Measurements from ENCODE around the gene NPIPB6. TPM values are rescaled to one million over a fixed set of nuclear protein-coding genes. Genes with fewer than 3 reads are reported as not detected.

Gene NPIPB6
- total RNA-seq, 1 donor = 2.9 TPM

DNA sequence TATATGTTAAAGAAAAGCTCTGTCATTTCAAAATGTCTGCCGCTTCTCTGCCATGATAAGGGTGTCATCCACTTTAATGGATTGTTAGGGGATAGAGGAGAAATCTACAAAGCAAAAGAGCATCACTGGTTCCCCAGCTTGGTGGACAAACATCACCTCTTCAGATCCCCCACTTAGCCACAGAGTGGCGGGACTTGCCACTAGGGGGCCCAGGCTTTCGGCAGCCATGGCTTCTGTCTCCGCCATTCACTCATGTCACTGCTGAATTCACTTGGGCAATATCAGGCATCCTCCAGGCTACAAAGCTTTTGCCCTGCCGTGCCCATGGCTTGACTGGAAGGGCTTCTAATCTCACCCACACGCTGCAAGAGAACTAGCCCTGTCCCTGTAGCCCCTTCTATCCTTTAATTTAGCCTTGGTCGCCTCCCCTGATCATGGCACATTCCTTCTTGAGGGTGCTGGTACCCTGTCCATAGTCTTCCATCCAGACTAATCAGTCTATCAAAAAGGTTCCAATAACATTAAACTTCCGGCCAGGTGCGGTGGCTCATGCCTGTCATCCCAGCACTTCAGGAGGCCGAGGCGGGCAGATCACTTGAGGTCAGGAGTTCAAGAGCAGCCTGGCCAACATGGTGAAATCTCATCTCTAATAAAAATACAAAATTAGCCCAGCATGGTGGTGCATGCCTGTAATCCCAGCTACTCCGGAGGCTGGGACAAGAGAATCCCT lies 36.3 kb downstream of the NPIPB6 start:
- H2AFZ ChIP-seq (ENCODE audit: low read length) = no peak overlapping the region
- no peak overlapping the region for H3K4me3 ChIP-seq (ENCODE audit: insufficient read depth, low read length)

GRCh38 chr16:28324887-28325279 lies 38.4 kb downstream of the NPIPB6 start:
- Histone ChIP-seq H3K9me3 (ENCODE audit: low read depth, low read length) (no peaks in the 10 kb centered on the region), H3K79me2 (ENCODE audit: insufficient read depth, low read length) (no peaks in the 10 kb centered on the region), H3K4me3 (ENCODE audit: insufficient read depth, low read length) (no peak overlapping the region), H3K4me2 (ENCODE audit: insufficient read depth, low read length) (no peak overlapping the region), H3K27me3 (ENCODE audit: insufficient read depth, low read length) (no peaks in the 10 kb centered on the region), H3K27ac (ENCODE audit: low read depth, low read length) (no peak overlapping the region), H4K20me1 (ENCODE audit: insufficient read depth, low read length) (no peaks in the 10 kb centered on the region), H3K36me3 (ENCODE audit: insufficient read depth, low read length) (no peaks in the 10 kb centered on the region), H3K4me1 (ENCODE audit: insufficient read depth, low read length) (no peaks in the 10 kb centered on the region), H2AFZ (ENCODE audit: low read length) (no peak overlapping the region)
- no peak for DNase-seq (ENCODE audit: insufficient read length, low spot score, missing footprints)
- TF ChIP-seq CTCF (IDR thresholded peaks at IDR 0.05; ENCODE audit: extremely low read depth, low read depth, low read length) = no peak

More for the DNA sequence above, 36.3 kb downstream of the NPIPB6 start:
- H3K27me3 ChIP-seq (ENCODE audit: insufficient read depth, low read length) = no peaks in the 10 kb centered on the region
- H3K27ac ChIP-seq (ENCODE audit: low read depth, low read length) = no peak overlapping the region
- H4K20me1 ChIP-seq (ENCODE audit: insufficient read depth, low read length) = no peaks in the 10 kb centered on the region
- TF ChIP-seq CTCF (IDR thresholded peaks at IDR 0.05; ENCODE audit: extremely low read depth, low read depth, low read length) = peak; percentile 86
- H3K9me3 ChIP-seq (ENCODE audit: low read depth, low read length) = no peaks in the 10 kb centered on the region
- peak; percentile 95 for DNase-seq (ENCODE audit: insufficient read length, low spot score, missing footprints)
- H3K4me1 ChIP-seq (ENCODE audit: insufficient read depth, low read length) = no peaks in the 10 kb centered on the region
- H3K4me2 ChIP-seq (ENCODE audit: insufficient read depth, low read length) = no peak overlapping the region
- H3K79me2 ChIP-seq (ENCODE audit: insufficient read depth, low read length) = no peaks in the 10 kb centered on the region
- no peaks in the 10 kb centered on the region for H3K36me3 ChIP-seq (ENCODE audit: insufficient read depth, low read length)

DNA sequence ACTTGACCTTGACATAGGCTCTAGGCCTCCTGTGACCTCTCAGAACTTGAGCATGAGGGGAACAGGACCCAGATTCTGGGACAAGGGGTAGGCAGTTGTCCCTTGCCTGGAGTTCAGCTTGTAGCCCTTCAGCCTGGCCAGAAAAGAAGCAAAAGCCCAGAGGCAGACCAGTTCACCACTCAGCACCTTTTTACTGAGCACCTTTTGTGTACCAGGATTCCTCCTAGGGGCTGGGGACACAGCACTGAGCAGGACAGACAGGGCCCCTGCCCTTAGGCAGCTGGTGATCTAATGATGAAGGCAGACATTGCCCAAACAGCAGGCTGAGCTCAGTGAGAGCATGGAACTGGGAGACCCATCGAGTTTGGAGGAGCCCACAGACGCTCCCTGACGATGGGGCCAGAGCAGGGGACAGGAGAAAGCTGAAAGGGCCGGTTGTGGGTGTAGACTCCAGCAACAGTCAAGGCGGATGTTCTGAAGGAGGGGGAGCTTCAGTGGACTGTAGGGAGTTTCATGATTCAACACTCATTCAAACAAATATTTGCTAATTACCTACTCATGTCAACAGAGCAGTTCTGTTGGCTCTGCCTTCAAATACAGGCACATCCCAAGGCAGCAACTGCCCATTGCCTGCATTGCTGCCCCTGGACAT lies 38.9 kb downstream of the NPIPB6 start:
- H3K4me1 ChIP-seq (ENCODE audit: insufficient read depth, low read length) = no peaks in the 10 kb centered on the region
- H3K4me3 ChIP-seq (ENCODE audit: insufficient read depth, low read length) = no peak overlapping the region
- peak; percentile 78 for DNase-seq (ENCODE audit: insufficient read length, low spot score, missing footprints)
- no peaks in the 10 kb centered on the region for H3K9me3 ChIP-seq (ENCODE audit: low read depth, low read length)
- no peaks in the 10 kb centered on the region for H3K79me2 ChIP-seq (ENCODE audit: insufficient read depth, low read length)
- no peak for TF ChIP-seq CTCF (IDR thresholded peaks at IDR 0.05; ENCODE audit: extremely low read depth, low read depth, low read length)
- H3K36me3 ChIP-seq (ENCODE audit: insufficient read depth, low read length) = no peaks in the 10 kb centered on the region
- H3K4me2 ChIP-seq (ENCODE audit: insufficient read depth, low read length) = no peak overlapping the region
- no peak overlapping the region for H2AFZ ChIP-seq (ENCODE audit: low read length)
- no peak overlapping the region for H3K27ac ChIP-seq (ENCODE audit: low read depth, low read length)
- no peaks in the 10 kb centered on the region for H4K20me1 ChIP-seq (ENCODE audit: insufficient read depth, low read length)
- H3K27me3 ChIP-seq (ENCODE audit: insufficient read depth, low read length) = no peaks in the 10 kb centered on the region

- Histone ChIP-seq H3K27me3 (ENCODE audit: insufficient read depth, low read length) (no peaks in the 10 kb centered on the region), H3K79me2 (ENCODE audit: insufficient read depth, low read length) (no peaks in the 10 kb centered on the region), H3K36me3 (ENCODE audit: insufficient read depth, low read length) (no peaks in the 10 kb centered on the region), H3K4me1 (ENCODE audit: insufficient read depth, low read length) (no peaks in the 10 kb centered on the region), H4K20me1 (ENCODE audit: insufficient read depth, low read length) (no peaks in the 10 kb centered on the region), H3K9me3 (ENCODE audit: low read depth, low read length) (no peaks in the 10 kb centered on the region), H2AFZ (ENCODE audit: low read length) (no peak overlapping the region), H3K4me3 (ENCODE audit: insufficient read depth, low read length) (no peak overlapping the region), H3K27ac (ENCODE audit: low read depth, low read length) (no peak overlapping the region), H3K4me2 (ENCODE audit: insufficient read depth, low read length) (no peak overlapping the region)
- peak; percentile 81 for TF ChIP-seq CTCF (IDR thresholded peaks at IDR 0.05; ENCODE audit: extremely low read depth, low read depth, low read length)
- DNase-seq (ENCODE audit: insufficient read length, low spot score, missing footprints) = peak; percentile 97
These were observed 41.5 kb downstream of the NPIPB6 start for GRCh38 chr16:28321700-28322411.

Measured in osteoblast (primary cell).